GM12801 (cell line): Measurements from ENCODE around the gene PABPC3.

ENCODE experiments used
- TF ChIP-seq, protein P1 (sequence below): IDR thresholded peaks from one replicate; pipeline ENCODE4 v1.5.1; 2011; ENCODE audit warnings: control low read depth; ENCODE audit not compliant: insufficient read length; ENCODE audit errors: extremely low read depth

Gene PABPC3

DNA sequence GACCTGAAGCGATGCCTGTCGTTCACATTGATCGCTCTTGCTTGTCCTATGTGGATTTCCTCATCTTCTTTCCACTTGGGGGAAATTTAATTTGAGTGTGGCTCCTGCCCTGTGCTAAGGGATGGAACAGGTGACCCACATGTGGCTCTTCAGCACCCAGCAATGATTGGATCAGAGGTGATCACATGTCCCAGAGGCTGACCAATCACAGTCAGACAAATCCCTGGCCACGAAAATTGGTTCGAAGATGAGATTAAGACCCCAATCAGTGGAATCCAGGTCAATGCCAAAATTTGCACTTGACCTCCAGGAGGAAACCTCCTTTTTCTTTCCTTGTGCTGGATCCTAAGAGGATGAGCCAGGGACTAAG lies 52.5 kb downstream of the PABPC3 start:
- TF ChIP-seq, protein P1, sequence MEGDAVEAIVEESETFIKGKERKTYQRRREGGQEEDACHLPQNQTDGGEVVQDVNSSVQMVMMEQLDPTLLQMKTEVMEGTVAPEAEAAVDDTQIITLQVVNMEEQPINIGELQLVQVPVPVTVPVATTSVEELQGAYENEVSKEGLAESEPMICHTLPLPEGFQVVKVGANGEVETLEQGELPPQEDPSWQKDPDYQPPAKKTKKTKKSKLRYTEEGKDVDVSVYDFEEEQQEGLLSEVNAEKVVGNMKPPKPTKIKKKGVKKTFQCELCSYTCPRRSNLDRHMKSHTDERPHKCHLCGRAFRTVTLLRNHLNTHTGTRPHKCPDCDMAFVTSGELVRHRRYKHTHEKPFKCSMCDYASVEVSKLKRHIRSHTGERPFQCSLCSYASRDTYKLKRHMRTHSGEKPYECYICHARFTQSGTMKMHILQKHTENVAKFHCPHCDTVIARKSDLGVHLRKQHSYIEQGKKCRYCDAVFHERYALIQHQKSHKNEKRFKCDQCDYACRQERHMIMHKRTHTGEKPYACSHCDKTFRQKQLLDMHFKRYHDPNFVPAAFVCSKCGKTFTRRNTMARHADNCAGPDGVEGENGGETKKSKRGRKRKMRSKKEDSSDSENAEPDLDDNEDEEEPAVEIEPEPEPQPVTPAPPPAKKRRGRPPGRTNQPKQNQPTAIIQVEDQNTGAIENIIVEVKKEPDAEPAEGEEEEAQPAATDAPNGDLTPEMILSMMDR: no peak
